HCT116 (cell line): ENCODE measurements around the gene LIN7B. TPM values are rescaled to one million over a fixed set of nuclear protein-coding genes. Genes with fewer than 3 reads are reported as not detected.

ENCODE experiments used
- ATAC-seq: fragments of 200-7000 bp; cut with Tn5 transposase; 2 replicates; pipeline ENCODE4 v1.9.1; 2020; ENCODE audit warnings: mild to moderate bottlenecking, moderate library complexity
- BruUV-seq: library from RNA; stranded (reverse); fragments of 400-500 nt; replicated peaks from 2 replicates; lab custom pipeline; 2021; lab: Mats Ljungman, UMichigan
- CTCF ChIA-PET: fragments of 300-600 bp; sonication (Branson Sonifier 250); formaldehyde crosslinking; loops from one replicate; lab custom pipeline; 2021; ENCODE audit warnings: antibody characterized with exemption; lab: Charles Lee
- POLR2A ChIA-PET: fragments of 300-600, 350-600 bp; sonication (Branson Sonifier 250); formaldehyde crosslinking; loops from one replicate; lab custom pipeline; 2021; ENCODE audit warnings: antibody characterized with exemption; lab: Charles Lee
- RAD21 ChIA-PET, 2 experiments: fragments of 300-600 bp; sonication (Branson Sonifier 250); formaldehyde crosslinking; loops; one replicate each; lab custom pipeline; 2023; ENCODE audit warnings: low total read pairs in 2 of 2; ENCODE audit not compliant: uncharacterized antibody in 2 of 2, unreplicated experiment in 2 of 2, low non-redundant PET in 1 of 2; lab: Charles Lee
- DNase-seq: peaks from one replicate; pipeline ENCODE4 v3.0.0-alpha.2; 2010; ENCODE audit warnings: low read depth, low spot score
- H2AFZ ChIP-seq: fragments of 200-600 bp; shearing (Covaris generic), sonication (generic); 2 replicates; pipeline ENCODE4 v1.6.1; 2017; ENCODE audit warnings: low read depth, mixed run types, mixed read lengths, antibody characterized with exemption, low read length; ENCODE audit not compliant: poor library complexity, severe bottlenecking
- H3K27ac ChIP-seq: 2 replicates; pipeline ENCODE4 v1.5.1; 2012; ENCODE audit warnings: low read depth, low read length
- H3K27me3 ChIP-seq: fragments of 200-600 bp; sonication (generic); 2 replicates; pipeline ENCODE4 v1.6.1; 2016; ENCODE audit warnings: mixed run types, low read length, mixed read lengths; ENCODE audit not compliant: insufficient read depth
- H3K36me3 ChIP-seq, 2 experiments: fragments of 200-500 bp in 1 of 2; fragments of 200-600 bp in 1 of 2; sonication (Bioruptor generic) in 1 of 2; sonication (generic) in 1 of 2; 2 replicates each; pipeline versions ENCODE4 v1.5.1 to v1.6.1; 2014 to 2016; ENCODE audit warnings: low read length in 2 of 2, inconsistent platforms in 1 of 2, mixed read lengths in 1 of 2, mixed run types in 1 of 2; ENCODE audit not compliant: insufficient read depth in 2 of 2, control insufficient read depth in 1 of 2
- H3K4me1 ChIP-seq, 2 experiments: fragments of 200-600 bp in 1 of 2; sonication (generic) in 1 of 2; 2 replicates each; pipeline versions ENCODE4 v1.5.1 to v1.6.1; 2012 to 2017; ENCODE audit warnings: low read length in 2 of 2, inconsistent platforms in 1 of 2, mild to moderate bottlenecking in 1 of 2, mixed read lengths in 1 of 2, mixed run types in 1 of 2, moderate library complexity in 1 of 2; ENCODE audit not compliant: insufficient read depth in 2 of 2, control insufficient read depth in 1 of 2
- H3K4me2 ChIP-seq: fragments of 200-600 bp; sonication (generic); 2 replicates; pipeline ENCODE4 v1.6.1; 2017; ENCODE audit warnings: mixed run types, low read length, mixed read lengths
- H3K4me3 ChIP-seq, 2 experiments: fragments of 200-600 bp in 1 of 2; sonication (generic) in 1 of 2; replicated peaks in 1 of 2; 2 replicates each; pipeline ENCODE4 v1.5.1; 2011 to 2016; ENCODE audit warnings: low read length in 2 of 2, control low read depth in 1 of 2, low read depth in 1 of 2, mild to moderate bottlenecking in 1 of 2, mixed read lengths in 1 of 2, mixed run types in 1 of 2
- H3K79me2 ChIP-seq: fragments of 200-600 bp; sonication (generic); 2 replicates; pipeline ENCODE4 v1.6.1; 2017; ENCODE audit warnings: mild to moderate bottlenecking, mixed run types, low read length, moderate library complexity, mixed read lengths; ENCODE audit not compliant: insufficient read depth
- H3K9ac ChIP-seq: fragments of 200-600 bp; sonication (generic); 2 replicates; pipeline ENCODE4 v1.6.1; 2016; ENCODE audit warnings: low read length, mixed read lengths
- H3K9me2 ChIP-seq: fragments of 200-600 bp; sonication (generic), shearing (Covaris generic); 2 replicates; pipeline ENCODE4 v1.6.1; 2017; ENCODE audit warnings: mixed run types, mild to moderate bottlenecking, moderate library complexity; ENCODE audit not compliant: insufficient read depth
- H3K9me3 ChIP-seq, 2 experiments: fragments of 200-500 bp in 1 of 2; fragments of 200-600 bp in 1 of 2; sonication (Bioruptor generic) in 1 of 2; sonication (generic) in 1 of 2; 2 replicates each; pipeline ENCODE4 v1.6.1; 2014 to 2017; ENCODE audit warnings: low read length in 2 of 2, mixed read lengths in 2 of 2, inconsistent platforms in 1 of 2, low read depth in 1 of 2, mild to moderate bottlenecking in 1 of 2, mixed run types in 1 of 2, moderate library complexity in 1 of 2; ENCODE audit not compliant: control insufficient read depth in 1 of 2, insufficient read depth in 1 of 2
- H4K20me1 ChIP-seq: fragments of 200-600 bp; sonication (generic), shearing (Covaris generic); 2 replicates; pipeline ENCODE4 v1.6.1; 2017; ENCODE audit warnings: mixed run types, mild to moderate bottlenecking, moderate library complexity; ENCODE audit not compliant: insufficient read depth
- ATF3 ChIP-seq: IDR thresholded peaks from 2 replicates; pipeline ENCODE4 v1.6.1; 2012
- CBX3 ChIP-seq: IDR thresholded peaks from 2 replicates; pipeline ENCODE4 v1.6.1; 2012; ENCODE audit warnings: low read depth
- EGR1 ChIP-seq: IDR thresholded peaks from 2 replicates; pipeline ENCODE4 v1.6.1; 2012; ENCODE audit warnings: low read depth
- ELF1 ChIP-seq: IDR thresholded peaks from 2 replicates; pipeline ENCODE4 v1.6.1; 2012; ENCODE audit warnings: low read depth, borderline replicate concordance
- EZH2phosphoT487 ChIP-seq: fragments of 200-600 bp; IDR thresholded peaks from 2 replicates; pipeline ENCODE4 v1.6.1; 2018; ENCODE audit warnings: antibody characterized with exemption, borderline replicate concordance
- FOSL1 ChIP-seq: IDR thresholded peaks from 2 replicates; pipeline ENCODE4 v1.6.1; 2012; ENCODE audit warnings: low read depth
- JUND ChIP-seq: IDR thresholded peaks from 2 replicates; pipeline ENCODE4 v1.6.1; 2012
- POLR2AphosphoS5 ChIP-seq: IDR thresholded peaks from 2 replicates; pipeline ENCODE4 v1.6.1; 2011; ENCODE audit warnings: mild to moderate bottlenecking, low read depth, low read length, moderate library complexity
- RAD21 ChIP-seq: IDR thresholded peaks from 2 replicates; pipeline ENCODE4 v1.6.1; 2012; ENCODE audit warnings: low read depth, mild to moderate bottlenecking
- REST ChIP-seq: IDR thresholded peaks from 2 replicates; pipeline ENCODE4 v1.6.1; 2012; ENCODE audit warnings: low read depth
- SIN3A ChIP-seq: IDR thresholded peaks from 2 replicates; pipeline ENCODE4 v1.6.1; 2012; ENCODE audit warnings: low read depth
- SP1 ChIP-seq: IDR thresholded peaks from 2 replicates; pipeline ENCODE4 v1.6.1; 2012; ENCODE audit warnings: low read depth
- TCF7L2 ChIP-seq: IDR thresholded peaks from 2 replicates; pipeline ENCODE4 v1.7.0; 2011; ENCODE audit warnings: borderline replicate concordance, inconsistent platforms; ENCODE audit not compliant: insufficient read depth, insufficient read length; ENCODE audit errors: extremely low read depth
- YY1 ChIP-seq: IDR thresholded peaks from 2 replicates; pipeline ENCODE4 v1.6.1; 2011; ENCODE audit warnings: low read length, low read depth, moderate library complexity, mild to moderate bottlenecking; ENCODE audit not compliant: insufficient replicate concordance; ENCODE audit errors: extremely low read depth
- ZBTB33 ChIP-seq: IDR thresholded peaks from 2 replicates; pipeline ENCODE4 v1.6.1; 2011; ENCODE audit warnings: mild to moderate bottlenecking, low read length, moderate library complexity; ENCODE audit not compliant: insufficient replicate concordance; ENCODE audit errors: extremely low read depth
- ZFX ChIP-seq: fragments of 450-650 bp; IDR thresholded peaks from 2 replicates; pipeline ENCODE4 v1.6.1; 2017
- intact Hi-C: fragments of 100-400 bp; cut with micrococcal nuclease; formaldehyde crosslinking; loops from 2 replicates; pipeline ENCODE4 v1.10.0; 2022
- total RNA-seq: library from RNA; stranded (reverse); gene quantifications from one replicate; pipeline ENCODE4 v1.2.1, GENCODE V29; 2021; ENCODE audit not compliant: unreplicated experiment

LIN7B gene
- total RNA-seq, 1 experiment from 2014 or later, result 7.2 TPM

- Histone ChIP-seq H3K4me1 (peaks cover 10 to 25% of the 10 kb centered on the region in 2 experiments; a peak in 3 of 4 replicates), H3K27ac (no peak overlapping the region; the same call in 1 of the 2 replicates), H3K9ac (no peak overlapping the region), H4K20me1 (no peaks in the 10 kb centered on the region), H3K9me3 (no peaks in the 10 kb centered on the region), H3K27me3 (no peaks in the 10 kb centered on the region), H3K4me3 (no peak overlapping the region), H3K9me2 (no peaks in the 10 kb centered on the region), H2AFZ (no peak overlapping the region), H3K36me3 (peaks cover 29 to 31% of the 10 kb centered on the region in 2 experiments), H3K79me2 (peaks cover 9% of the 10 kb centered on the region; the same call in 1 of the 2 replicates), H3K4me2 (no peak overlapping the region)
- RAD21 ChIA-PET, result no interaction called here
- POLR2A ChIA-PET, result no interaction called here
- TF ChIP-seq RAD21 (no peak), CBX3 (no peak), SIN3A (no peak), ELF1 (no peak), EZH2phosphoT487 (no peak), YY1 (no peak), TCF7L2 (no peak), EGR1 (no peak), ZBTB33 (no peak), REST (no peak), SP1 (no peak), ATF3 (no peak), POLR2AphosphoS5 (no peak), ZFX (no peak), FOSL1 (no peak), JUND (no peak)
- DNase-seq (no peak), ATAC-seq (no peak)
- BruUV-seq, result no TSS peak
- intact Hi-C loops, result no loop called here
- CTCF ChIA-PET, result interaction anchor here (0.6 kb wide), 1 partner anchor 13 kb away, joined by 3 read pairs; no protein-coding TSS in a partner anchor
These were observed 3.6 kb upstream of the LIN7B start for GRCh38 chr19:49110567-49110966.
